Raji (cell line): ENCODE results near the gene SMARCB1.
A peak's percentile ranks its signal among the peaks of the same experiment; 100 is the strongest.

Experiments
- POLR2A ChIP-seq: IDR thresholded peaks from 2 replicates; pipeline ENCODE4 v1.6.1; 2011; ENCODE audit warnings: low read depth, low read length, control low read depth; ENCODE audit not compliant: insufficient read depth

Gene SMARCB1

DNA sequence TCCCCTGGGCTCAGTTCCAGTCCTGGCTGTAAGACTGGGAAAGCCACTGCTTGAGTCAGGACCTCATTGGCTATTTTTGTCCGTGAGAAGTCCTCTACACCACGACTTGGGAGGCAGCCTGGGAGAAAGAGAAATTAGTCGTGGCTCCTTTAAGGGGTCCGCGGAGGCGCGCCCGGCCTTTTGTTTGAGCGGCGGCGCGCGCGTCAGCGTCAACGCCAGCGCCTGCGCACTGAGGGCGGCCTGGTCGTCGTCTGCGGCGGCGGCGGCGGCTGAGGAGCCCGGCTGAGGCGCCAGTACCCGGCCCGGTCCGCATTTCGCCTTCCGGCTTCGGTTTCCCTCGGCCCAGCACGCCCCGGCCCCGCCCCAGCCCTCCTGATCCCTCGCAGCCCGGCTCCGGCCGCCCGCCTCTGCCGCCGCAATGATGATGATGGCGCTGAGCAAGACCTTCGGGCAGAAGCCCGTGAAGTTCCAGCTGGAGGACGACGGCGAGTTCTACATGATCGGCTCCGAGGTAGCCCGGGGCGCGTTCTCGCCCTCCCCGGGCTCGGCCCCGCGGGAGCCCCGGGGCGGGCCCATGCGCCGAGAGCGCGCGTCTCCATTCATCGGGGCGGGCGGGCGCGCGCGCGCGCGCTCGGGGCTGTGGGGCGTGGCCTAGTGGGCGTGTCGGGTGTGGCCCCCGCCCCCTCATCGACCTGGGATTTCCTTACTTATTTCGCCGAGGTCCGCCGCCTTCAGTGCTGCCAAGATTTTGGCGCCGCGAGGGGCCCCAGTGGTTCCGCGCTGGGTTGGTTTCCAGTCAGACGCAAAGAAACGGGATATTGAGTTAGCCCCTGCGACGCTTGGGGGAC lies at the start of gene SMARCB1:
Gene SMARCB1, plus strand, starts transcription at position 215 of the 848 bp plus-strand sequence. Its CDS starts 204 bp downstream, at position 419.
- peak; percentile 60 for TF ChIP-seq POLR2A

DNA sequence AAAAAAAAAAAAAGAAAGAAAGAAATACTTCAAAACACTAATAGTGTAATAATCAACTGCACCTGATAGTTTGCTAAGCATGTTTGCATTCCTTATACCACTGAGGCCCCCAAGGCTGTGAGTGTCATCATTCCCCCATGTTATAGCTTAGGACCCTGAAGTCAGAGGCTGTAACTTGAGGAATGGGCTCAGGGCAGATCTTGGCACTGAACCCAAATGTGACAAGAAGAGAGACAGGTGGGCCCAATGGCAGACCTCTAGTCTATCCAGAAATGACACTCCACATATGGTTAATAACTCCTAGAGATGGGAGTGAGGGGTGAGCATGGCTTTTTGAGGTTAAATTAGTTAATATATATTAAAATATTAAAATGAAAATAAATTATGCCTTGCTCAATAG lies 49.1 kb upstream of the SMARCB1 start:
- TF ChIP-seq POLR2A = no peak

DNA sequence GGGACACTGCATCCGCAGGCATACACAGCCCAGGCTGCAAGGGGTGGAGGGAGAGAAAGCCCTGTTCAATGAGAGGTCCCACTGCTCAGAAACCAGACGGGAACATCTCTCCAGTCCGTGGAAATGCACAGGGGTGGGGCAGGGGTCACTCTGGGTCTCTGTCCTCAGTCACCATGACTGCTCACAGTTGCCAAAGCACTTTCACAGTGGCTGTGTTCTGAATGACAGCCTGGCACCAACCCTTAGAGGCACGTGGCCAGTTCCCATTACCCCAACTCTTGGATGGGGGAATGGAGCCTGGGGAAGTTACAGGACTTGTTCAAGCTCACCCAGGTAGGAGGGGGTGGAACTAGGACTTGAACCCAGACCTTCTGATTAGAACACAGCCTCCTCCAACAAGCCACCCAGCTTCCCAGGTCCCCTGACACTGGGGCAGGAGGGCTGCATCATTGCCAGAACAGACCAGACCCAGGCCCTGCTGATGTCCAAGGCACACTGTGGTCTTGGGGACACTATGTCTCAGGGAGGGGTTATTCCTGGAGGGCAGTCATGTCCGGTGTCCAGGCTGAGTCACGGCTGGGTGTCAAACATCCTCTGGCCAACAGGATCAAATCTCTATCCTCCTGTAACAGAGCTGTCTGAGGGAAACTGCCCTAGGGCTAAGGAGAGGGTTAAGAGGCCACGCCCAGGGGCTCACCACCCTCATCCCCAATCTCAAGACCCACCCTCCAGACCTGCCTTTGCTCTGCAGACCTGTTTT lies 44.1 kb upstream of the SMARCB1 start:
- no peak for TF ChIP-seq POLR2A

DNA sequence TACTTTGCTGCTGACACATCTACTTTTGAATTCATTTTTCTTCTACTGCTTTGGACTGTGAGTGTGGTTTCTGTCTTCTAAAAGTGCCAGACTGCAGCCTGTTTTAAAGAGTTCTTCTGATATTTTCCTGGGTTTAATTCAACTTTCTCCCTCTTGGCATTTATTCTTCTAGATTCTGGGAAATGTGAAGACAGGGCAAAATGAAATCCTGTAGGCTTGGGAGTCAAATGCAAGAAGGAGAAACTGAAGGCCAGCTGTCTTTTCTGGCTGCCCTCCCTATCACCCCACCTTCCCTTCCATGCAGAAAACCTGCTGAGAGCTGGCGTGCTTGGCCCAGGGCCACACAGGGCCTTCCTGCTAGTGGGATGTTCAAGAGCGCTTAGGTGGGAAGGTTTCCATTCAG lies 43.5 kb upstream of the SMARCB1 start:
- no peak for TF ChIP-seq POLR2A

DNA sequence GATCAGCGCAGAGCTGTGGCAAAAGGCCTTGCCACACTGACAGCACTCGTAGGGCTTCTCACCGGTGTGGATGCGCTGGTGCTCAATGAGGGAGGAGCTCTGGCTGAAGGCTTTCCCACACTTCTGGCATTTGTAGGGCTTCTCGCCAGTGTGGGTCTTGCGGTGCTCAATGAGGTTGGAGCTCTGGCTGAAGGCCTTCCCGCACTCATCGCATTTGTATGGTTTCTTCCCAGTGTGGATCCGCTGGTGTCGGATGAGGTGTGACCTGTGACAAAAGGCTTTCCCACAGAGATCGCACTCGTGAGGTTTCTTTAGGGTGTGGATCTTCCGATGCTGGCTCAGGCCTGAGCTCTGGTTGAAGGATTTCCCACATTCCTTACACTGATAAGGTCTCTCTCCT lies 42.8 kb upstream of the SMARCB1 start:
- TF ChIP-seq POLR2A = no peak

DNA sequence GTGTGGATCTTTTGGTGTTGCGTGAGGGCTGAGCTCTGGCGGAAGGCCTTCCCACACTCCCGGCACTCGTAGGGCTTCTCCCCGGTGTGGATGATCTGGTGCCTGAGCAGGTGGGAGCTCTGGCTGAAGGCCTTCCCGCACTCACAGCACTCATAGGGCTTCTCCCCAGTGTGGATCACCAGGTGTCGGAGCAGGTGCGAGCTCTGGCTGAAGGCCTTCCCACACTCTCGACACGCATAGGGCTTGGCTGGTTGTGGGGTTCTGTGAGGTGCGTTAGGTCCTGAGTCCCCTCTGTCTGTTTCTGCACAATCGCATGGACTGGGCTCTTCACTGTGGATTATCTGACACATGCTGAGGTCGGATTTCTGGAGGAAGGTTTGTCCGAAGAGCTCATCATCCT lies 42.3 kb upstream of the SMARCB1 start:
- no peak for TF ChIP-seq POLR2A

DNA sequence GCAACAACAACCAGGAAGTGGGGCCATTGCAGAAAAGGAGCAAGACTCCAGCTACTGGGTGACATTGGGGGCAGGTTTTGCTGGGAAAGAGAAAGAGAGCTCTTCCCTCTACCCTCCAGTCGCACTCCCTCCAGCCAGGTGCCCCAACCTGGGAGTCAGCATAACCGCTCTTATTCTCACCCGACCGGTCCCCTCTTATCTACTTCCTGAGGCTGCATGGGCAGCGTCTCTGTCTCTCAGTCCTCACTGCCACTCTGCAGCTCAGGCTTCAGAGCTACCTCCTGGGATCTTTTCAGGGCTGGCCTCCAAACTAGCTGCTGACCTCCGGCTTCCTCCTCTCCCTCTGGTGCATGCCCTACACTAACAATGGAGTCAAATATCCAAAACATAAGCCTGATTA lies 41.0 kb upstream of the SMARCB1 start:
- no peak for TF ChIP-seq POLR2A

DNA sequence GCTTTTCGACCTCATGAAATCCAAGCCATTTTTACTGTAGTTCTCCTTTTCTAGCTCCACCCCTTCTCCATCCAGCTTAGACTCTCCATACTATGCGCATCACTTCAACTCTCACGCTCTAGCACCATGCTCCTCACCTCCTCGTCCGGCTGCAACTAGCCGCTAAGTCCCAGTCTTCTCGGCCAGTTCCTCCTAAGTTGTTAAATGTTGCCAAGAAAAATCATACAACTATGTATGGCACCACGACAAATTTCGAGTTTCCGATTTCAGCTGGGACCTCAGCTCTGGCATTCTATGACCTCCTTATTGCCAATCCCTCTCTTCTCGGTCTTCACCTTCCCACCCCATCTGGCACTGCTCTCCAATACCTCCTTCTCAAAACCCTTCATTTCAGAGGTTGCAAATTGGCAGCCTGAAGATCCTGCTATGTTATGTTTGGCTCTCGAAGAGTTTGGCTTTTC lies 36.9 kb upstream of the SMARCB1 start:
- no peak for TF ChIP-seq POLR2A

DNA sequence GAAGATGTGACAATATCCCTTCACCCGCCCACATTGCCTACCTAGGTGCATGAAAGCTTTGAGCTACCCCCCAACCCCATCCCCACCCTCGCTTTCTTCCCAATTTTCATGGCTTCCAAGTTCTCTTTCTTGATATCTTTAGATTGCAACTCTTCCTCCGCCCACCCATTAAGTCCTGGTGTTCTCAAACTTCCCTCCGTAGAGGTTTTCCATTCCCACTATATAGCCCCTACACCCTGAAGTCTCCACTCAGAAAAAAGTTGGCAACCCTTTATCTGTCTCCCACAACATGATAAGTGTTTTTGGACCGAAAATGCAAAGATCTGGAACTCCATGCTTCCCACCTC lies 36.4 kb upstream of the SMARCB1 start:
- TF ChIP-seq POLR2A = no peak

DNA sequence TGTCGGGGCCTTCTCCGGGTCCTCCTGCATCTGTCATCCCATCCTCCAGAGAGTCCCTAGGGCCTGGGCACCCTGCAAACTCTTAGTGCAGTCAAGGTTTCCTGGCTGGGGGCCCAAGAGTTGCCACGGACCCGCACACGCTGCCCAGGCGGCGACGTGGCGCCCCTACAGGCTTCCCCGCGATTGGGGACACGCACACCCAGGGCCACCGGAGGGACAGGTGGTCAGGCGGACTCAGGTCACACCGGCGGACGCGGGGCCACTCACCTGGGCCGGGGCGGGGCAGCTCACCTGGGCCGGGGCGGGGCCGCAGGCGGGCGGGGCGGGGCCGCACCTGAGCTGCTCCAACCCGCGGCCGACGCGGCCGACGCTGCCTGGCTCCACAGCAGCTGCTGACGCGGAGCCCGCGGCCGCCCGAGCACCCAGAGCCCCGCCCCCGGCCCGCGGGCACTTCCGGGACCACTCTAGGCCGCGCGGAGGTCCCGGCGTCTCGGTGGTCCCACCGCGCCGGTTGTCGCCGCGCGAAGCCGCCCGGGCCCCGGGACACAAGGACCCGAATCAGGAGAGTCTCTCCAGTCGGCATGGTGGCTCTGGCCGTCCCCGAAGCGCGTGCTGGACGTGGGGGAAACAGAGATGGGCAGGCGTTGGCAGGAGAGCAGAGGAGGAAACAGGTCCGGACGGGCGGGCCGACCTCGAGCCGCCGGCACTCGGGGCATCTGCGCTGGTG lies 35.9 kb upstream of the SMARCB1 start, which contains the start of gene ZNF70:
Gene ZNF70, minus strand, starts transcription at position 399 of the 727 bp plus-strand sequence. CDS start 5,972 bp downstream, outside the sequence.
- TF ChIP-seq POLR2A = peak; percentile 68

DNA sequence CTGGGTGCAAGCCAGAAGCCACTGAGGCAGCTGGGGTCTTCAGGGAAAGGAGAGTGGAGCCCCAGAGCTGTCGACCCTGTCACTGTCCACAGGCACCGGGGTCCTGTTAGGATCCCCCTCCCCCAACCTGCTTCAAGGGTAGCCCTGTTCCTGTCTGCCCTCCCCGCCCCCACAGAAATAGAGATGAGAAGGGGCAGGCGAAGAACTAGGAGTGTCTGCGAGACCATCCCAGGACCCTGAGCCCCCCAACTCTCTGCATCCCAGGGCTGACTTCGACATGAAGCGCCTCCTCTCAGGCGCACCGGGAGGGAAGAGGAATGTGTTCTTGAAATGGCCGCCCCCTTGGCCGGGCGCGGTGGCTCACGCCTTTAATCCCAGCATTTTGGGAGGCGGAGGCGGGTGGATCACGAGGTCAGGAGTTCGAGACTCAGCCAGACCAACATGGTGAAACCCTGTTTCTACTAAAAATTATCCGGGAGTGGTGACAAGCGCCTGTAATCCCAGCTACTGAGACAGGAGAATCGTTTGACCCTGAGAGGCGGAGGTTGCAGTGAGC lies 35.2 kb upstream of the SMARCB1 start:
- TF ChIP-seq POLR2A = peak; percentile 42

DNA sequence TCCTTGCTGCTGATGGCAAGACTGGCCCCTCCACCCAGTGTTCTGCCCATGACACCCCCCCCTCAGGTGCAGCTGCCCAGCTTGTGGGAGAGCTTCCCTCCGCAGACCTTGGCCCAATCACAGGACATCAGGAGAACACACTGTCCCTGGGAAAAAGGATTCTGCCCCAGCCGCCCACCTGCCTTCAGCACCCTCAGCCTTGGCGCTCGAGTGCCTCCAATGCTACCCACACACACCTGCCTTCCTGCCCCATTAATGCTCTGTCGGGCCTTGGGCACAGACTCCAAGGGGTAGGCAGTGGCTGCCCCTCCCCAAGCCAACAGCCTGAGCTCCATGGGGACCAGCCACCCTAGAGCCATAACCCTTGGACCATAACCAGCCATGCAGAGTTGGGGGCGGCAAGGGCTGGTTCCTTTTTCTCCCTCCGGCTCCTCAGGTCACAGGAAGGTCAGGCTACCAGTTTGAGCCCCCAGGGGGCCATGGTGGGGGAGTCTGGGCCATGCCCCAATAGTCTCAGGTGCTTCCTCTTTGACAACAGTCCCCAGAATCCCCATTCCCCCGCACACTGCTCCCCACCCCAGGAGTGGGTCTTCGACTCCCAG lies 34.6 kb upstream of the SMARCB1 start:
- peak; percentile 64 for TF ChIP-seq POLR2A

DNA sequence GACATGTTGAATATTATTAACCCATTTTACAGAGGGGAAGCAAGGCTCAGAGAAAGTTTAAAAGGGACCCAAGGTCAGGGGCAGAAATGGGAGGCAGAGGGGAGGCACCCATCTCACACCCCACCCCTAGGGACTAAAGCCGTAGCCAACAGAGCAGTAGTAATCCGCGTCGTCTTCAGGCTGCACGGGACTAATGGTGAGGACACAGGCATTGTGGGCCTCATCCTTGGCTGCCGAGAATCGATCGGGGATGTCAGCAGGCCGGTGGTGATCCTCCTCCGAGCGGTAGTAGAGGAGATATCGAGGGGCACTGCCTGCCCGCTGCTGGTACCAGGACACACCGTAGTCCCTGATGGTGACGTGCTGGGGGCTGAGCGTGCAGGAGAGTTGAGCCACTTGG lies 34.0 kb upstream of the SMARCB1 start:
- TF ChIP-seq POLR2A = peak; percentile 78

DNA sequence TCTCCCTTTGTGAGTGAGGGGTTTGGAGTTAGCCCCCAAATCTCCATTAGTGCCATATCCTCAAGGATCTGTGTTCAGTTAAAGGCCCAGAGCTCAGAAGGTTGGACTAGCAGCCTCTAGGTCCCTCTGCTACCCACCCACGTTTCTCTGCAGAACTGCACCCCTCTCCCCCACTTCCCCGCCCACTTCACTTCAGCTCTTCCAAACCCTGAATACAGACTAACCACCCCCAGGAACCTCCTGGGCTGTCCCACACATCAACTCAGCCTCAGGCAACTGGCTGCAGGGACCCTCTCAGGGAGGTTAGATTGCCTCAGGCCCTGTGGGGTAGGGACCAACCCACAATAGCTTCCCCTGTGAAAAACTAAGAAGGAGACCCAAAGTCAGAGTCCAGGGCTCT lies 33.4 kb upstream of the SMARCB1 start:
- no peak for TF ChIP-seq POLR2A

DNA sequence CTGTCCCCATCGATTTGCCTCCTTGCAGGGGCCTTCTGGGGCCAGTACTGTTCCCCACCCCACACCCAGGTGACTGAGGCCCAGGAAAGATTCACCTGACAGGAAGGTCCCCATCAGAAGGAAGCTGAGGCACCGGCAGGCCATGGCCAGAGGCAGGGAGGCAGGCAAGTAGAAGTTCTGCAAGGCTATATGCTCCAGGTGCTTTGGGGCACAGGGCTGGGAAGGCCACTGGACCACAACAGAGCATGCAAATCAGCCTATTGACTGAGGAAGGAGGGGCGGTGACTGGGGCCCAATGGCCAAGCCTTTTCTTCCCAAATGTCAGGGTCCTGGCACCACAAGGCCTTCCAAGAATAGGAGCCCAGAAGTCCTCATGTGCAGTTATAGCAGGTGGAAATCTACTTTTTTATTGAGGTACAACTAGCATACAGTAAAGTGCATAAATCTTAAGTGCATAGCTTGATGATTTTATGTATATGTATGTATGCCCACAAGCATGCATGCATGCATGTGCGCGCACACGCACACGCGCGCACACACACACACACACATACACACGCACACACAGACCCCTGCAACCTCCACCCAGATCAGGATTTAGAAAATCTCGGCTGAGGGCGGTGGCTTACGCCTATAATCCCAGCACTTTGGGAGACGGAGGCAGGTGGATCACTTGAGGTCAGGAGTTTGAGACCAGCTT lies 32.4 kb upstream of the SMARCB1 start, which contains the start of gene VPREB3:
Gene VPREB3, minus strand, starts transcription at position 206 of the 700 bp plus-strand sequence. Its CDS starts 62 bp downstream, at position 144.
- peak; percentile 83 for TF ChIP-seq POLR2A
